GM19372 (cell line): ENCODE data around the gene SLC7A7.
"Not testable (repeated sequence)": the region's sequence is repeated elsewhere in the genome, so short reads cannot be mapped to it uniquely, and the experiment has no call there.

Experiments
- ATAC-seq: cut with Tn5 transposase; IDR thresholded peaks from one replicate; pipeline ENCODE4 v1.9.1; 2021; ENCODE audit warnings: mild to moderate bottlenecking, low read depth, moderate library complexity; ENCODE audit not compliant: unreplicated experiment

Gene SLC7A7

DNA sequence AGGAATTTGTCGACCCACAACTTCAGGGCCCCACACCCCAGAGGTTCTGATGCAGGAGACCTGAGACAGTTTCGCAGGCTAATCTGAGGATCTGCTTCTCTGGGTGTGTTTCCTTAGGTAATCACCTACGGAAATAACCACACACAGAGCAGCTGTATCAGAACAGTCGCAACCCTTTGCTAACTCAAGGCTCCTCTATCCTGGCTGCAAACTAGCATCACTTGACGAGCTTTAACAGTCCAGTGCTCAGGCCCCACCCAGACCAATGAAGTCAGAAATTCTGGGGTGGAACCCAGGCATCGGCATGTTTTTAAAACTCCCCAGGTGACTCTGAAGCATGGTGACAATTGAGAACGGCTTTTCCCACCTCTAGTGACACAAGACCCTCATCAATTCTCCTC is 20.7 kb downstream of the SLC7A7 start:
- peak; percentile 47 for ATAC-seq

DNA sequence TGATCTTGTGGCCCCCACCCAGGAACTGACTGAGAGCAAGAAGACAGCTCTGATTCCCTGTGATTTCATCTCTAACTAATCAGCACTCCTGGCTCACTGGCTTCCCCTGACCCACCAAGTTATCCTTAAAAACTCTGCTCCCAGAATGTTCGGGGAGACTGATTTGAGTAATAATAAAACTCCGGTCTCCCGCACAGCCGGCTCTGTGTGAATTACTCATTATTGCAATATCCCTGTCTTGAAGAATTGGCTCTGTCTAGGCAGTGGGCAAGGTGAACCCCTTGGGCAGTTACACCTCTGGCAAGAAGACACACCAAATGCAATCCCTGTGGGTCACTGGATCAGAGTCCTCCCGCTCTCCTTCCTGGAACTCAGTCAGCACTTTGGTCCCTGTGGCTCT is 21.3 kb downstream of the SLC7A7 start:
- no peak for ATAC-seq

DNA sequence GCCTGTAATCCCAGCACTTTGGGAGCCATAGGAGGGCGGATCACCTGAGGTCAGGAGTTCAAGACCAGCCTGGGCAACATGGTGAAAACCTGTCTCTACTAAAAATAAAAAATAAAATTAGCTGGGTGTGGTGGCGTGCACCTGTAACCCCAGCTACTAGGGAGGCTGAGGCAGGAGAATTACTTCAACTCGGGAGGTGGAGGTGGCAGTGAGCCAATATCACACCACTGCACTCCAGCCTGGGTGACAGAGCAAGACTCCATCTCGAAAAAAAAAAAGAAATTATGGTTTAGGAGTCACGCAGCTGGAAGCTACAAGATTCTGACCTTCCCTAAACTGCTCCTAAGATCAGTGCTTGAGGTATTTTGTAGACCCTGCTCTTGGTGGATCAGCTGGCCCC is 21.7 kb downstream of the SLC7A7 start:
- ATAC-seq, result not testable (repeated sequence)

DNA sequence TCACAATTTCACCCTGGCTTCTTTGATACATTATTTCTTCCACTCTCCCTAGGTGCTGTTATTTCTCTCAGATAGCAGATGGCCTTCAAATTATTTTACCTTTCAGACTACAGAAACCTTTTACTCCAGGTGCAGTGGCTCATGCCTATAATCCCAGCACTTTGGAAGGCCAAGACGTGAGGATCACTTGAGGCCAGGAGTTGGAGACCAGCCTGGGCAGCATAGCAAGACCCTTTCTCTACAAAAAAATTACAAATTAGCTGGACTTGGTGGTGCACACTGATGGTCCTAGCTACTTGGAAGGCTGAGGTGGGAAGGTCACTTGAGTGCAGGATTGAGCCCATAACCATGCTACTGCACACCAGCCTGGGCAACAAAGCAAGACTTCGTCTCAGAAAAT is 23.1 kb downstream of the SLC7A7 start:
- ATAC-seq, result no peak

DNA sequence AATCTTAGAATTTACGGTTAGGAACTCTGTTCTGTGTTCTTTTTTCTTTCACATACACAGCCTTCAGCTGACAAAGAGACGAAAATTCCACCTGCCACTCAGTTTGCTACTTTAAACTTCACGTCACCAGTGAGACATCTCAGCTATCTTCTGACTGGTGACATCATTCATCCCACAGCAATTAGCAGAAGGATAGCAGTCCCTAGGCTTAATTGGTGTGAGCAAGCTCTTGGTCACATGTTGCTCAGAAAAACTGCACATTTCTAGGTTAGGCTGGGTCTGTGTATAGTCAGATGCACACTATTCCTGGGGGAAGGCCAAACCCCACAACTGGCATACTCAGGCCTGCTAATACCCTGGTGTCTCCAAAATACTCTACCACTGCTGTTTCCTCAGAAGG is 23.9 kb downstream of the SLC7A7 start:
- ATAC-seq, result no peak

DNA sequence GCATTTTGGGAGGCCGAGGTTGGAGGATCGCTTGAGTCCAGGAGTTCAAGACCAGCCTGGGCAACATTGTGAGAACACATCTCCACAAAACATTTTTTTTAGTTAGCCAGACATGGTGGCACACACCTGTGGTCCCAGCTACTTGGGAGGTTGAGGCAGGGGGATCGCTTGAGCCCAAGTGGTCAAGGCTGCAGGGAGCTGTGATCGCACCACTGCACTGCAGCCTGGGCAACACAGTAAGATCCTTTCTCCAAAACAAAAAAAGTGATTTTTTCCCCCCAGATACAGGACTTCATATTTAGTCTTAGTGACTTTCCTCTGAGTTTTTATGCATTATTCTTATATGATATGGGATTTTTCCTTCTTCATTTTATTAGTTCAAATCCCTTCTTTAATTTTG is 28.6 kb downstream of the SLC7A7 start:
- no peak for ATAC-seq

DNA sequence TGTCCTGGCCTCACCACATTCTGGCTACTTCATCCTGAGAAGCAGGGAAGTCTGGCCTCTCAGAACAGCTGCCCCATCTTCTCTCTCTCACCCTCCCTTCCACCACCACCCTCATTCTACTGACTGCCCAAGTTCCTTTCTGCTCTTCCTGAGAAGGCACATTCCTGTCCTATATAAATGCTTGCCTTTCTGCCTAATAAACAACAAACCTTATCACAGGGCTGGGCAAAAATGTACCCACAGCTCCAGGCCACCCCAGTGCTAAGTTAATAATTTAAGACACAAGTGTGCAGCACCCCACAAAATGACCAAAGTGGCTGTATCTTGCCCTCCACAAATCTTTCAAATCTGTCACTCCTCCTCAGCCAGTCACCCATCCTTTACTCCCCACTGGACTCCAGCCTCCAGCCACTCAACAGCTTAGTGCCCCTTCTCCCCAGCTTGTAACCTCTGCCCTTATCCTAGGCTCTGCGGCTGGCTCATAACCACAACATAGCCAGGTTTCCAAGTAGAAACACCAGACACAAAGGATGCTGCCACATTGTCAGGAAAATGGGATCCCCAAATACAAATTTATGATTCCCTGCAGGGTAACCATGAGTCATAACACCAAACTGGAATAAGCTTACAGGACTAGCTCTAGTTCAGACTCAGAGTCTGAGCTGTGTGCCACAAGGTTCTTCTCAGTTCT is 33.8 kb downstream of the SLC7A7 start:
- no peak for ATAC-seq

DNA sequence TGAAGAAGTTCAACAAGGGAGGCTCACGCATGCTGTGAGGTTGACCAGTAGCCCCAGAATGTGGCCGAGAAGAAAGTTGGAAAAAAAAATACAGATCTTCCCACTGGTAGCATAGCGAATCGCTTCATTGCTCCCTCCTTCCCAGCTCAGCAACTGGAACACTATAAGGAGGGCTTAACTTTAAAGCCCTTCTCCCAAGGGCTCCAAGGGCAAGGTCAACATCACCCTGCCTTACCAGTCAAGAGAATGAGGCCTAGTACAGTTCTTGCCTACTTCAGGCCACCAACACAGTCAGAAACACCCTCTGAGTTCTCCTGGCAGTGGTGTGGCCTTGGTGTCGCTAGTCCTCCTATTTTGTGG is 34.3 kb downstream of the SLC7A7 start:
- no peak for ATAC-seq

DNA sequence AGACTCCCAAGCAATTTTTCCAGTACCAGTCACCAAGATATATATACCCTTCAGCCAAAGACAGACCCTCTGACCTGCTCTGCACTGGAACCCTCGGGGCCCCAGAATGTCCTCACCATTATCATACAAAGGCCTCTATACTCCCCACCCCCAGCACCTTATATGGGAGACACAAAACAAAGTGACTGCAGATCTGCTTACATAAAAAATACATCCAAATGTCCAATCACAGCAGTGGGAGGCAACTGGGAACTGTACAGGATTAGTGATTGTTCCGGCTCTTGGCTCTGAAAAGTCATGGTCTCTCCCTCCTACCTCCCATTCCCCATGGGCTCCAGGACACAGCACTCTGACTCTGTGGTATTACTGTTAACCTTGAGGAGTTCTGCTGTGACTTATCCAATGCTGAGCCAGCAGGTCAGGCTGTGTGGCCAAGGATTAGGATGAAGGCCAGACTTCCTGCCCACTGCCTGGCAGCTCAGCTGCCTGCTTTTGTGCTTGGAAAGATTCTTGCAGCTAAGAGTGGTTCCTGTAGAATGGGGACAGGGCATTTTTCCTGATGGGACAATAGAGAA is 35.0 kb downstream of the SLC7A7 start:
- ATAC-seq, result no peak

DNA sequence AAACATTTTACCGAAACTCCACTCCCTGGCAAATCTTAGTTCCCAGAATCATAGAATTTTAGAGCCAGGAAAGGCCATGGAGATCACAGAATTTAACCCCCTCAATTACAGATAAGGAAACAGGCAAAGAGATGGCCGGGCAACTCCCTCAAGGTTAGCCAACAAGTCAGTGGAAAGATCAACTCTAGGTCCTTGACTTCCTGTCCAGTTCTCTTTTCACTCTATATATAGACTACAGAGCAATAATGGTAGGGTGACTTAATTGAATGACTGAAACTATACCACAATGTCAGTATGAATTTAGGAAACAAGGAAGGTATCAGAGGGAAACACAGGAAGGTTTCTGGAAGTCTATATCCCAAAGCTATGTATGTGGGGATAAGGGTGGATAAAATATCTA is 37.2 kb downstream of the SLC7A7 start:
- ATAC-seq, result no peak

DNA sequence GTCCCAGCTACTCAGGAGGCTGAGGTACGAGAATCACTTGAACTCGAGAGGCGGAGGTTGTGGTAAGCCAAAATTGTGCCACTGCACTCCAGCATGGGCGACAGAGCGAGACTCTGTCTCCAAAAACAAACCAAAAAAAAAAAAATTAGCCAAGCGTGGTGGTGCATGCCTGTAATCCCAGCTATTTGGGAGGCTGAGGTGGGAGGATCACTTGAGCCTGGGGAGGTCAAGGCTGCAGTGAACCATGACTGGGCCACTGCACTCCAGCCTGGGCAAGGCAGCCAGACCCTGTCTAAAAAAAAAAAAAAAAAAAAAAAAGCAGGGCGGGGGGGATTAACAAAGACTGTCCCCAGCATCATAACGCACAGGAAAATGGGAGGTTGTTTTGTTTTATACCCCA is 38.4 kb downstream of the SLC7A7 start:
- not testable (repeated sequence) for ATAC-seq

DNA sequence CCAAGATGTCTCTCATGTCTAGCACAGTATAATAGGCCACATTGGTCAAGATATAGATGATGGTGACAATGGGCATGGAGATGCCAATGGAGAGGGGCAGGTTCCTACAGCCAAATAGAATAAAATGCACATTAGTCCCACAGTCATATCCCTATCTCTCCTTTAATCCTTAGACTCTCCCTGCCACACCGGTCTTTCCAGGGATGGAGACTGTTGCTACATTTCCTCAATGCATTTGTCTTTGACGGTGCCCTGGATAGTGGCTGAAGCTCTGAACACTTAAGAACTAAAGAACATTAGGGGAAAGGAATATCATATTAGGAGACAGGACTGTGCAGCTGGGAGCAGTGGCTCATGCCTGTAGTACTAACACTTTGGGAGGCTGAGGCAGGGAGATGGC is 39.0 kb downstream of the SLC7A7 start:
- ATAC-seq, result no peak

DNA sequence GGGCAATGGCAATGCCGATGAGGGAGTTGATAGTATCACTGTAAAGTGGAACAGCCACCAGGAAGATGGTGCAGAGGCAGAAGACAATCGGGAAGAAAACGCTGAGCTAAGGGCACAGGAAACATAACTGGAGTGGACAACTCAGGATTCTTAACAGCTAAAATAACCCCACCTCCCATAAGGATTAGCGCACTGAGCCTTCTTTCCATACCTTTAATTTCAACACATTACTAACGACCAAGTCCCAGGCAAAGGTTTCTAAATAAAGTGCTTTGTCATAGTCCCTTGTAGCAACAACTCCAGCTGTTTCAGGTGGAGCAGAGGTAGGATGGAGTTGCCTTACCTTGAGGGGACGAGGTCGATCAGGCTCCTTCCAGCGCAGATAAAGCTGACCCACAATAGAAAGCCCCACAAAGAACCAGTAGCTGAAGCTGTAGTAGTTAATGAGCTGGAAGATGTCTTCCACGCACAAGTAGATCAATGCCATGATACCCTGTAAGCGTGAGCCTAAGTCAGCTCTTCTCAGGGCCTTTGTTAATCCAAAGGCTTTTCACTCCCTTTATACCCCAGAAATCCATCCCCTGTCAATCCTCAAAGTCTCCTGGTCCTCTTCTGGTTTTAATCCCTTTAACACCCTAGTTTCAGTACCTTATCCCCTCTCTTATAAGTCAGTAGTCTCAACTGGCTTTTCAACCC is 41.1 kb downstream of the SLC7A7 start:
- ATAC-seq, result no peak

DNA sequence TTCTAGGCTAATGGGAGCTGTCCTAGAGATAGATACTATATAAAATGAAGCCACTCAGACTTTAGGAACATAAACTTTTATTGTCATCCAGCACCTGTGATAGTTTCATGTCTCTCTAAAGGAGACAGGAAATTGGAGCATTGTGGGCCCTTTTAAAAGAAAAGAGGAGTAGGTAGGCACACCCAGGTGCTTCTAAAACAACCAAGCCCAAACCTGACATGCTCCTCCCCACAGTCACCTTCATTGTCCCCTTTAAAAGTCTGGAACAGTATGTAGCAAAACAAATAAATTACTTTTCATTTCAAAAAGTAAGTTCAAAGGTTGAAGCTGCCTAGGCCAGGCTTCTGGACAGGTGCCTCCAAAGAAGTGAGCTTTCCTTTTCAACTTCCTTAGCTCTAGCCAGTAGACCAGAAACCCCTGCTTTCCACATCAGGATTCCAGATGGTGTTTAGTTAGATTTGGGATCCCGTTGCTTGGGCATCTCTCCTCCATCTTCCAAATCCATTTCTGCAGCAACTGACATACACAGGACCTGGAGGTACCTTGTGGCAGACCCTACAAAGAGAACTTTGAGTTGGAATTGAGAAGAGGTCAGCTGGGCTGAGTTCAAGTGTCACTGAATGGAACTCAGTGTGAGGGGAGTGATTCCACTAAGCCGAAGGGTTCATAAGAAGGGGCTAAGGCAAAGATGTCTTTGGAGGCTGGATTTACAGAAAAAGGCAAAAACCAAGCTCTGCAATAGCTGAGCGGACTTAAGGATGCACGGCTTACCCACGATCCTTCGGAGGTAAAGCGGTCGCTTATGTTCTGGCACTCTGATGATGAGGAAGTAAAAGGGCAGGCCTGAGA is 41.8 kb downstream of the SLC7A7 start:
- no peak for ATAC-seq

DNA sequence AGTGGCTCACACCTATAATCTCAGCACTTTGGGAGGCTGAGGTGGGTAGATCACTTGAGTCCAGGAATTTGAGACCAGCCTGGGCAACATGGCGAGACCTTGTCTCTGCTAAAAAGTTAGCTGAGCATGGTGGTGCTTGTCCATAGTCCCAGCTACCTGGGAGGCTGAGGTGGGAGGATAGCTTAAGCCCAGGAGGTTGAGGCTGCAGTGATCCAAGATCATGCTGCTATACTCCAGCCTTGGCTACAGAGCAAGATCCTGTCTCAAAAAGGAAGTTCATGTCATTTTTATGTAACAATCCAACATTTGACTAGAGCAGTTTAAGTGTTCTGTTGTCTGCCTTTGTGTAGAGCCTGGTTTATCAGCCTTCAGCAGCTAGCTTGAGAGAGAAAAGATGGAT is 42.5 kb downstream of the SLC7A7 start:
- no peak for ATAC-seq

DNA sequence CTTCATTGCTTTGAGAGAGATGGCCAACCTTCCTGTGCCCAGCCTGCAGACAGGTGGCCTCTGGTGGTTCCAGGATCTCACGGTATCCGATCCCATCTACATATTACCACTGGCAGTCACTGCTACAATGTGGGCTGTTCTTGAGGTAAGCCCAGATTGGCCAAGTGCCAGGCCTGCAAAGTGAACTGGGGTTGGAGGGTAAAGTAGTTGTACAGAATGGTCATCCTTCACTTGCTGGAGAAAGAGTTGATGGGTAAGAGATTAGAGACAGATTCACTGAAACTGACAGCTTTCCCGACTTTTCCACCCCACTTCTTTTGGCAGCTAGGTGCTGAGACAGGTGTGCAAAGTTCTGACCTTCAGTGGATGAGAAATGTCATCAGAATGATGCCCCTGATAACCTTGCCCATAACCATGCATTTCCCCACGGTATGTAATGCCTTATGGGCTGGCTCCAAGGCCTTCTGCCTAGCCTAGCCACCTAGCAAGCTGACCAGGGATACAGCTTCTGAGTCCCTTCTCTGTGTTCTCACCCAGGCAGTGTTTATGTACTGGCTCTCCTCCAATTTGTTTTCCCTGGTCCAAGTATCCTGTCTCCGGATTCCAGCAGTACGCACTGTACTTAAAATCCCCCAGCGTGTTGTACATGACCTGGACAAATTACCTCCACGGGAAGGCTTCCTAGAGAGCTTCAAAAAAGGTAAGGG is 44.6 kb downstream of the SLC7A7 start:
- no peak for ATAC-seq

DNA sequence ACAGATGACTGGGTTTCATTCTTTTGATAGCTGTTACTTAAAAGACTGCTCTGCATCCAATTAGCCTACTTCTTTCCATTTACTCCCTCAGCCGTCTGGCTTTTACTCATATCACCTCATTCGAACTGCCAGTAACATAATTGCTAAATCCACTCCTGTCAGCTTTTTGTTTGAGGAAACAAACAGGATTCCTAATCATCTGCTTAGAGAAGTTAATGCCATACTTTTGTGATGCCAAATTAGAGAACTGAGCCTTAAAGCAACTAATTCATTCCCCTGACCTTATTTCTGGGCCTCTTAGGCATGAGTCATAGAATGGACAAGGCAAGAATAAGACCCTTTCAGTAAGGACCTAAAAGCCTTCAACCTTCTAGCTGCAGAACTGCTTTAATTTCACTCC is 45.9 kb downstream of the SLC7A7 start:
- ATAC-seq, result no peak

DNA sequence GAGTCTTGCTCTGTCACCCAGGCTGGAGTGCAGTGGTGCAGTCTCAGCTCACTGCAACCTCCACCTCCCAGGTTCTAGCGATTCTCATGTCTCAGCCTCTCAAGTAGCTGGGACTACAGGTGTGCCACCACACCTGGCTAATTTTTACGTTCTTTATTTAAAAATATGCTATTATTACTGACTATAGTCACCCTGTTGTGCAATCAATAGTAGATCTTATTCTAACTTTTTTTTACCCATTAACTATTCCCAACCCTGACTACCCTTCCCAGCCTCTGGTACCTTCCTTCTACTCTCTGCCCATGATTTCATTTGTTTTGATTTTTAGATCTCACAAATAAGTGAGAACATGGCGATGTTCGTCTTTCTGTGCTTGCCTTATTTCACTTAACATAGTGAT is 46.3 kb downstream of the SLC7A7 start:
- no peak for ATAC-seq

DNA sequence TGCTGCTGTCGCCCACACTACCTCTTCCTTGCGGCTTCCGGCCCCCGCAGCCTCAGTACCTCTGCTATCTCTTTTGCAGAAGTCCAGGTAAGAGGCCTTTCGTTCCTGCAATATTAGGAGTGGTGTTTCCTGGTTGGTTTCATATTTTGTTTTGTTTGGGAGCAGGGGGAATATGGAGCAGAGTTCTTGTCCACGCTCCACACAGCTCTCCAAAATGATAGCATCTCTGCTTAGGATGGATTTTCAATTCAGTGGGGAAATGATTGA is 48.0 kb downstream of the SLC7A7 start:
- peak; percentile 24 for ATAC-seq

DNA sequence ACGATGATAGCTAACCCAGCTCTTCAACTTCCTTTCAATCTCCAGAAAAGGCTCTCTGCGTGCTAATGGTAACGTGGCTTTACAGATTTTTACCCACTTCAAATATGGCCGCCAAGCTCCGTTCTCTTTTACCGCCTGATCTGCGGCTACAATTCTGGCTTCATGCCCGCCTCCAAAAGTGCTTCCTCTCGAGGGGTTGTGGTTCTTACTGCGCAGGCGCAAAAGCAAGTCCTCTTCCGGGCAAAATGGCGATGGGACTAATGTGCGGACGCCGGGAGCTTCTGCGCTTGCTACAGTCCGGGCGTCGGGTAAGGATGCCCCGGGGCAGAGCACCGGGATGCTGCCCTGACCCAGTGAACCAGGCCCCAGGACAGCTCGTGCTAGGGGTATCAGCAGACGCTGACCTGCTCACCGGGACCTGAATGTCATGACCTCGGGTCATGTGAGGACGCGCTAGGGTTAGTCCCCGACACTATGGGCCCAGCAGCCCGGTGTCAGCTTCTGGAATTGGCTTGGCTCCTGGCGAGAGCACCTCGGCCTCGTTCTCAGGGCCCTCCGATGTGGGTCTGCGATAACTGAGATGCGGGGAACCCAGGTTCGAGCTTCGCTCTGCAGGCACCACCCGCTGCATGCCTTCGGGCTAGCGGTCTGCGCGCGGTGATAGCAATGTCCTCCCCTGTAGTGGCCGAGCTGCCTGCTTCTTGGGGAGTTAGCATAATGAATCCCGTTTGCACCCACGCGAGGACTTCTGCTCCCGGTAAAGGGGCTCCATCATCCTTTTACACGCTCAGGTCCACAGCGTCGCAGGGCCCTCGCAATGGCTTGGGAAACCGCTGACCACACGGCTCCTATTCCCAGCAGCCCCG is 48.5 kb downstream of the SLC7A7 start, which contains the start of gene OXA1L:
OXA1L (plus strand) TSS at position 232 of the 866 bp plus-strand sequence; CDS start at position 246, 14 bp downstream.
- ATAC-seq, result peak; percentile 86
